ENCODE results near the gene MVK.

Gene MVK

GRCh38 chr12:109638735-109639134, 65.1 kb downstream of the MVK start:
- DNase-seq, result no peak

DNA sequence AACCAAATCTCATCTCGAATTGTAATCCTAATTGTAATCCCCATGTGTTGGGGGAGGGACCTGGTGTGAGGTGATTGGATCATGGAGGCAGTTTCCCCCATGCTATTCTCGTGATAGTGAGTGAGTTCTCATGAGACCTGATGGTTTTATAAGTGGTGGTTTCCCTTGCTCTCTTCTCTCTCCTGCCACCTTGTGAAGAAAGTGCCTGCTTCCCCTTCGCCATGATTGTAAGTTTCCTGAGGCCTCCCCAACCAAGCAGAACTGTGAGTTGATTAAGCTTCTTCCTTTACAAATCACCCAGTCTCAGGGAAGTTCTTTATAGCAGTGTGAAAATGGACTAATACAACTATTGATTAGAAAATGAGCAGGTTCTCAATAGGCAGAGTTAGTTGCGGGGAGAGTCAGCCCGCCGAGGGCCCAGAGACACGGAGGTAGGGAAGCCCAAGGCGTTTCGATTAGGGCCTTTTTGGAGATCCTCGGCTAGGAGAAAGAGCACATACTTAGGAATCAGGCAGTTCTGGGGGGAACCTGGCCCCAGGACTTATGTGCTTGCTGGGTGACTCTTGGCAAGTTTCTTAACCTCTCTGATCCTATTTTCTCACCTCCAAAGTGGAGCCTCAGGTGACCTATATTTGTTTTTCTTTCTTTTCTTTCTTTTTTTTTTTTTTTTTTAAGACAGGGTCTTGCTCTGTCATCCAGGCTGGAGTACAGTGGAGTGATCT, 65.7 kb downstream of the MVK start:
- DNase-seq, result no peak

- DNase-seq, result no peak
These were observed 67.4 kb downstream of the MVK start for GRCh38 chr12:109640961-109641360.

GRCh38 chr12:109641422-109641821, 67.8 kb downstream of the MVK start:
- DNase-seq, result no peak

GRCh38 chr12:109642506-109643132, 69.0 kb downstream of the MVK start:
- DNase-seq, result no peak

GRCh38 chr12:109645194-109645593, 71.6 kb downstream of the MVK start:
- no peak for DNase-seq

- no peak for DNase-seq
These were observed 72.1 kb downstream of the MVK start for GRCh38 chr12:109645708-109646107.
